BE2C (cell line): ENCODE results near the gene SLC24A3.

Source experiments
- DNase-seq: peaks from one replicate; pipeline ENCODE4 v3.0.0-alpha.2; 2020
- H3K27me3 ChIP-seq: fragments of 250-450 bp; sonication (Bioruptor Pico); 2 replicates; pipeline ENCODE4 v1.5.1; 2020; ENCODE audit warnings: mild to moderate bottlenecking
- H3K36me3 ChIP-seq: fragments of 250-450 bp; sonication (Bioruptor Pico); 2 replicates; pipeline ENCODE4 v1.5.1; 2020; ENCODE audit warnings: mild to moderate bottlenecking
- H3K4me1 ChIP-seq: fragments of 250-450 bp; sonication (Bioruptor Pico); 2 replicates; pipeline ENCODE4 v1.5.1; 2020
- H3K4me3 ChIP-seq: 2 replicates; pipeline ENCODE4 v1.5.1; 2011; ENCODE audit warnings: low read depth, low read length
- H3K9me3 ChIP-seq: fragments of 250-450 bp; sonication (Bioruptor Pico); 2 replicates; pipeline ENCODE4 v1.5.1; 2020
- TF ChIP-seq, protein P1 (sequence below): IDR thresholded peaks from 2 replicates; pipeline ENCODE4 v1.5.1; 2012; ENCODE audit warnings: mild to moderate bottlenecking, low read depth, low read length

SLC24A3 gene

DNA sequence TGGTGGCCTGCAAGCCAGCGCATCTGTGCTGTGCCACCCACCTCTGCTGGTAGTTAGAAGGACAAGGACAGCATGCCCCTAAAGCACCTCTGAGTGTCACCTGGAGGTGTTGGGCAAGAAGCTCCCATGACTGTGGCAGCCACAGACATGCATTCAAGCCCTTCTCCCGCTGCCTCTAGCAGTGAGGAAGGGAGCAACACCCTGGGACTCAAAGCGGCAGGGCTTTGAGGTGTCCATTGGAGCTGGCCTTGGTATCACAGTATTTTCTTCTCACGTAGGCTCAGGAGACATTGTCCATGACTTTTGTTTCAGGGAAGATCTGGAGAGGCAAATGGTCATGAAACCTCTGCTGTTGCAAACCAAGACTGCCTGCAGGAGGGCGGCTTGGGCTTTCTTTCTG, 404.8 kb downstream of the SLC24A3 start:
- H3K36me3 ChIP-seq: no peaks in the 10 kb centered on the region
- H3K27me3 ChIP-seq: no peaks in the 10 kb centered on the region
- H3K4me3 ChIP-seq: no peak overlapping the region
- H3K4me1 ChIP-seq: no peaks in the 10 kb centered on the region
- no peak for DNase-seq
- TF ChIP-seq, protein P1, sequence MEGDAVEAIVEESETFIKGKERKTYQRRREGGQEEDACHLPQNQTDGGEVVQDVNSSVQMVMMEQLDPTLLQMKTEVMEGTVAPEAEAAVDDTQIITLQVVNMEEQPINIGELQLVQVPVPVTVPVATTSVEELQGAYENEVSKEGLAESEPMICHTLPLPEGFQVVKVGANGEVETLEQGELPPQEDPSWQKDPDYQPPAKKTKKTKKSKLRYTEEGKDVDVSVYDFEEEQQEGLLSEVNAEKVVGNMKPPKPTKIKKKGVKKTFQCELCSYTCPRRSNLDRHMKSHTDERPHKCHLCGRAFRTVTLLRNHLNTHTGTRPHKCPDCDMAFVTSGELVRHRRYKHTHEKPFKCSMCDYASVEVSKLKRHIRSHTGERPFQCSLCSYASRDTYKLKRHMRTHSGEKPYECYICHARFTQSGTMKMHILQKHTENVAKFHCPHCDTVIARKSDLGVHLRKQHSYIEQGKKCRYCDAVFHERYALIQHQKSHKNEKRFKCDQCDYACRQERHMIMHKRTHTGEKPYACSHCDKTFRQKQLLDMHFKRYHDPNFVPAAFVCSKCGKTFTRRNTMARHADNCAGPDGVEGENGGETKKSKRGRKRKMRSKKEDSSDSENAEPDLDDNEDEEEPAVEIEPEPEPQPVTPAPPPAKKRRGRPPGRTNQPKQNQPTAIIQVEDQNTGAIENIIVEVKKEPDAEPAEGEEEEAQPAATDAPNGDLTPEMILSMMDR: no peak
- no peaks in the 10 kb centered on the region for H3K9me3 ChIP-seq

DNA sequence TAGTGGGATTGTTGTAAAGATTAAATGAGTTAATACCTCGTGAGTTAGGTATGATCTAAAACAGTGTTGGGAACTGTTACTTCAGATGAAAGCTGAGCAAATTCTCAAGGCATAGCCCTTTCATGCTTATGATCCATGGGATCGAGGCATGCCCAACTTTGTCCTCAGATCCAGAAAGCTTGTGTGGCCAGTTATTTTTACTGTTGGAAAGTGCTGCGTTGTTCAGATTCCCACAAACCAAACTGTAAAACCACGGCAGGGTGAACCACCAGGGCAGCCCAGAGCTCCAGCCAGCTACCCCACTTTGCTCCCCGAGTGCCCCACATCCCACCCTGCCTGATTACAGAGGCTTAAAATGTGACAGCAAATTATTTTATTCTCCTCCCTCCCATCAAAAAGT, 406.3 kb downstream of the SLC24A3 start:
- H3K9me3 ChIP-seq: no peaks in the 10 kb centered on the region
- H3K36me3 ChIP-seq: no peaks in the 10 kb centered on the region
- no peaks in the 10 kb centered on the region for H3K4me1 ChIP-seq
- TF ChIP-seq, protein P1: no peak
- DNase-seq: no peak
- H3K27me3 ChIP-seq: no peaks in the 10 kb centered on the region
- H3K4me3 ChIP-seq: no peak overlapping the region

DNA sequence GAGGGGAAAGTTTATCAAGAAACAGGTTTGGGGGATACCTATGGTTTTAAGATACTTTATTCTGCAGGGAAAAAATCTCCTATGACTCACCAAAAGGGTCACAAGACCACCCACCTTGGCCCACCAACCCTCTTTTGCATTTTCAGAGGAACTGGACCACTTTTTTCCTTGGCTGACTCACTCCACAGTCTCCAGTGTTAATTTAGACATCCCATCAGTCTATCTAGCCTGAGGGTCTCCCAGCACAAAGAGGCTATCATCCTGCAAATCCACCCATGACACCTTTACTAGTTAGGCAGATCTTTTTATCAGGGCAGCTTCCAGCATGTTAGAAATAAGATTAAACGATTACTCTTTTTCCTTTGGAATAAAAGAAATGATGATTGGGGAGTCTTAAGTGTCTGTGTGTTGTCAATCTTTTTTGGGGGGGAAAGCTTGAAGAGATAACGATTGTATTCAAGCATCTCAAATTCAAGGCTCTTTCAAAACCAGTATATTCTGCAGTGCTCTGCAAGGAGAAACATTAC, 407.5 kb downstream of the SLC24A3 start:
- TF ChIP-seq, protein P1: no peak
- no peak for DNase-seq
- Histone ChIP-seq H3K9me3 (no peaks in the 10 kb centered on the region), H3K27me3 (no peaks in the 10 kb centered on the region), H3K4me3 (no peak overlapping the region), H3K36me3 (no peaks in the 10 kb centered on the region), H3K4me1 (no peaks in the 10 kb centered on the region)

DNA sequence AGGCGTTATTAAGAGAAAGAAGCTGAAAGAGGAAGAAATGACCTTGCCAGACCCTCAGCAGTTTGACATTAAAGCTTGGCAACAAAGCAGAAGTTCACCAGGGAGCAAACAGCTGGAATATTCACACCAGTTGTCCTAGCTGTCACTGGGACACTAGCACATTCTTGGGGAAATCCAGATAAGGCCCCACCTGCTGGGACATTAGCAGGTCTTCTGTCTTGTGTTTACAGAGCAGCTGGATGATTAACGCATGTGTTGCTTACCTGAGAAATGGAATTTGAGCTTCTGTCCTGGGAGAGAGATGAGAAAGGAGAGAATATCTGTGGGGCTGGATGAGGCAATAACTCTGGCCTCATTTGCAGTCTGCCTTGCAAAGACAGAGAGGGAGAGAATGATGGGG, 408.0 kb downstream of the SLC24A3 start:
- no peaks in the 10 kb centered on the region for H3K9me3 ChIP-seq
- H3K36me3 ChIP-seq: no peaks in the 10 kb centered on the region
- H3K27me3 ChIP-seq: no peaks in the 10 kb centered on the region
- H3K4me3 ChIP-seq: no peak overlapping the region
- TF ChIP-seq, protein P1: no peak
- no peak for DNase-seq
- H3K4me1 ChIP-seq: no peaks in the 10 kb centered on the region

DNA sequence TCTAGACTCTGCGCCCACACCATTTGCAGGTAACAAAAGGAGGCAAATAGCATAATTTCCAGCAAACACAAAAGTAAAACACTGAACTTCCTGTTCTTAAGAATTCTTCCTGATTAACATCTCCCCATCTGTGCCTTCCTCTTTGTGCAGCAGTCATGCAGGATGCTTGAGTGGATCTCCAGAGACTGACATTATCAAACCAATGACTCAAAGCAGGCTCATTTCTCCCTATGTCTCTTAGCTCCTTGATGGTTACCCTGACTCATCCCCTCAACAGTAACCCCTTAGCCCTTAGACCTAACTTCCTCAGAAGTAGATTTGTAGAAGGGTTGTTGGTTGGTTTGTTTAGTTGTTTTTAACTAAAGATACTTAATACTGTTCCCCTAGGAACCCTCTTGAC, 408.6 kb downstream of the SLC24A3 start:
- no peak for DNase-seq

GRCh38 chr20:19624221-19624965, 412.0 kb downstream of the SLC24A3 start:
- no peaks in the 10 kb centered on the region for H3K36me3 ChIP-seq
- TF ChIP-seq, protein P1: no peak
- no peaks in the 10 kb centered on the region for H3K9me3 ChIP-seq
- no peak for DNase-seq
- no peaks in the 10 kb centered on the region; the same call in 1 of the 2 replicates for H3K4me1 ChIP-seq
- no peak overlapping the region for H3K4me3 ChIP-seq
- no peaks in the 10 kb centered on the region for H3K27me3 ChIP-seq

More for the DNA sequence above, 408.6 kb downstream of the SLC24A3 start:
- Histone ChIP-seq H3K4me1 (no peaks in the 10 kb centered on the region), H3K9me3 (no peaks in the 10 kb centered on the region), H3K27me3 (no peaks in the 10 kb centered on the region), H3K36me3 (no peaks in the 10 kb centered on the region), H3K4me3 (no peak overlapping the region)
- TF ChIP-seq, protein P1: no peak
